ENCODE data around the gene PSMG3.

The PSMG3 gene

GRCh38 chr7:1542841-1543747 is 26.7 kb downstream of the PSMG3 start:
- no peak for TF ChIP-seq ZNF274 (IDR thresholded peaks at IDR 0.05; ENCODE audit: low read depth, low read length)
- no peak overlapping the region for H3K4me3 ChIP-seq (ENCODE audit: low read length)

- TF ChIP-seq ZNF274 (IDR thresholded peaks at IDR 0.05; ENCODE audit: low read depth, low read length), result no peak
Measured at GRCh38 chr7:1542329-1542728, 27.5 kb downstream of the PSMG3 start.

GRCh38 chr7:1541431-1542162 is 28.2 kb downstream of the PSMG3 start:
- no peak for TF ChIP-seq ZNF274 (IDR thresholded peaks at IDR 0.05; ENCODE audit: low read depth, low read length)
- no peak overlapping the region for H3K4me3 ChIP-seq (ENCODE audit: low read length)

More at GRCh38 chr7:1542329-1542728, 27.5 kb downstream of the PSMG3 start:
- no peak overlapping the region for H3K4me3 ChIP-seq (ENCODE audit: low read length)

GRCh38 chr7:1540776-1541271 is 29.0 kb downstream of the PSMG3 start:
- no peak for TF ChIP-seq ZNF274 (IDR thresholded peaks at IDR 0.05; ENCODE audit: low read depth, low read length)
- no peak overlapping the region for H3K4me3 ChIP-seq (ENCODE audit: low read length)

- TF ChIP-seq ZNF274 (IDR thresholded peaks at IDR 0.05; ENCODE audit: low read depth, low read length), result no peak
- H3K4me3 ChIP-seq (ENCODE audit: low read length), result no peak overlapping the region
Measured at GRCh38 chr7:1539882-1540775, 29.7 kb downstream of the PSMG3 start.

GRCh38 chr7:1539181-1539881 is 30.5 kb downstream of the PSMG3 start:
- no peak for TF ChIP-seq ZNF274 (IDR thresholded peaks at IDR 0.05; ENCODE audit: low read depth, low read length)

GRCh38 chr7:1538544-1539180 is 31.2 kb downstream of the PSMG3 start:
- TF ChIP-seq ZNF274 (IDR thresholded peaks at IDR 0.05; ENCODE audit: low read depth, low read length), result no peak
- no peak overlapping the region for H3K4me3 ChIP-seq (ENCODE audit: low read length)

More at GRCh38 chr7:1539181-1539881, 30.5 kb downstream of the PSMG3 start:
- no peak overlapping the region for H3K4me3 ChIP-seq (ENCODE audit: low read length)

GRCh38 chr7:1537535-1538412 is 32.1 kb downstream of the PSMG3 start:
- H3K4me3 ChIP-seq (ENCODE audit: low read length), result no peak overlapping the region
- TF ChIP-seq ZNF274 (IDR thresholded peaks at IDR 0.05; ENCODE audit: low read depth, low read length), result no peak

GRCh38 chr7:1536743-1537534 is 32.9 kb downstream of the PSMG3 start:
- no peak for TF ChIP-seq ZNF274 (IDR thresholded peaks at IDR 0.05; ENCODE audit: low read depth, low read length)
- no peak overlapping the region for H3K4me3 ChIP-seq (ENCODE audit: low read length)

- no peak overlapping the region for H3K4me3 ChIP-seq (ENCODE audit: low read length)
- TF ChIP-seq ZNF274 (IDR thresholded peaks at IDR 0.05; ENCODE audit: low read depth, low read length), result no peak
Measured at GRCh38 chr7:1536455-1536742, 33.4 kb downstream of the PSMG3 start.

GRCh38 chr7:1535701-1536454 is 34.0 kb downstream of the PSMG3 start:
- no peak overlapping the region for H3K4me3 ChIP-seq (ENCODE audit: low read length)
- TF ChIP-seq ZNF274 (IDR thresholded peaks at IDR 0.05; ENCODE audit: low read depth, low read length), result no peak
